Lower leg skin (tissue), 4 donors: ENCODE results near the gene ZFP69. TPM values are rescaled to one million over a fixed set of nuclear protein-coding genes. Genes with fewer than 3 reads are reported as not detected.

Experiments
- DNase-seq, 2 donors: peaks; one replicate each; pipeline ENCODE4 v3.0.0-alpha.2; 2019; ENCODE audit warnings: low spot score in 2 of 2
- H3K4me3 ChIP-seq: fragments of 200-600 bp; sonication (generic); 2 replicates; pipeline ENCODE4 v1.5.1; 2017; ENCODE audit warnings: mild to moderate bottlenecking, low read depth; ENCODE audit not compliant: poor library complexity, severe bottlenecking
- POLR2A ChIP-seq, 2 donors: fragments of 450-650 bp; IDR thresholded peaks; one replicate each; pipeline ENCODE4 v1.6.1; 2016 to 2017; ENCODE audit warnings: antibody characterized with exemption in 2 of 2, mild to moderate bottlenecking in 1 of 2, moderate library complexity in 1 of 2
- WGBS, 2 donors: methylation state at CpG; one replicate each; pipeline ENCODE4 v1.1.5; 2018; 5-methylcytosine and 5-hydroxymethylcytosine counted together
- intact Hi-C: fragments of 100-400 bp; cut with DNase I; formaldehyde crosslinking; loops from one replicate; pipeline ENCODE4 v1.15.0; 2023; ENCODE audit warnings: low total_unique reads
- total RNA-seq, 4 donors: library from RNA; depleted of rRNA; stranded (reverse); fragments of >200 nt; gene quantifications; one replicate each; pipeline ENCODE4 v1.1.0, GENCODE V29; 2016
- TF ChIP-seq, protein P1 (sequence below), 3 donors: fragments of 450-650 bp; IDR thresholded peaks; one replicate each; pipeline ENCODE4 v1.5.1; 2016; ENCODE audit warnings: antibody characterized with exemption in 3 of 3, mild to moderate bottlenecking in 3 of 3, moderate library complexity in 2 of 3

Gene ZFP69
- total RNA-seq, 4 donors from 2014 or later: 0.88 to 3.1 (median 1.6) TPM

DNA sequence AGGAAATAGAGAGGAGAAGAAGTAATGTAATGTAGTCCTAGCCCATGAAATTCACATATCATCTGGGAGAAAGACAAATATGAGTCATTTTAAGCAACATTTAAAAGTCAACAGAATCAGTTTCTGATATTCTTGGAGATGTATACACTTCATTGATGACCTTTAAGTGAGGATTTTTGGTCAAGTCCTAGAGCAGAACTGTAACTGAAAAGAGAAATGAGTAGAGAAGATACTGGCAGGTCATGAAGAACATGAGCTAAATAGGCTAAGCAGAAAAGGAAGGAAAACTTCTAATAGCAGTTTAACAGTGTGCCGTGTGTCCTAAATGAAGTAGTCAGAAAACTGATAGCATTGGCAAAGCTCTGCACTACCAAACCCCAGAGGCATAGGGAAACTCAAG, 22.2 kb upstream of the ZFP69 start:
- whole genome bisulfite sequencing, 2 donors: 91 to 92% methylated on average over 1 of the region's 1 CpG

DNA sequence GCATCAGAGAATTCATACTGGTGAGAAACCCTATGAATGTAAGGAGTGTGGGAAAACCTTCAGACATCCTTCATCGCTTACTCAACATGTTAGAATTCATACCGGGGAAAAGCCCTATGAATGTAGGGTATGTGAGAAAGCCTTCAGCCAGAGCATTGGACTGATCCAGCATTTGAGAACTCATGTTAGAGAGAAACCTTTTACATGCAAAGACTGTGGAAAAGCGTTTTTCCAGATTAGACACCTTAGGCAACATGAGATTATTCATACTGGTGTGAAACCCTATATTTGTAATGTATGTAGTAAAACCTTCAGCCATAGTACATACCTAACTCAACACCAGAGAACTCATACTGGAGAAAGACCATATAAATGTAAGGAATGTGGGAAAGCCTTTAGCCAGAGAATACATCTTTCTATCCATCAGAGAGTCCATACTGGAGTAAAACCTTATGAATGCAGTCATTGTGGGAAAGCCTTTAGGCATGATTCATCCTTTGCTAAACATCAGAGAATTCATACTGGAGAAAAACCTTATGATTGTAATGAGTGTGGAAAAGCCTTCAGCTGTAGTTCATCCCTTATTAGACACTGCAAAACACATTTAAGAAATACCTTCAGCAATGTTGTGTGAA, 14.0 kb upstream of the ZFP69 start:
- WGBS, 2 donors: 94 to 96% methylated on average over 3 of the region's 3 CpGs
- no peak for TF ChIP-seq POLR2A (IDR thresholded peaks at IDR 0.05)
- TF ChIP-seq, protein P1, sequence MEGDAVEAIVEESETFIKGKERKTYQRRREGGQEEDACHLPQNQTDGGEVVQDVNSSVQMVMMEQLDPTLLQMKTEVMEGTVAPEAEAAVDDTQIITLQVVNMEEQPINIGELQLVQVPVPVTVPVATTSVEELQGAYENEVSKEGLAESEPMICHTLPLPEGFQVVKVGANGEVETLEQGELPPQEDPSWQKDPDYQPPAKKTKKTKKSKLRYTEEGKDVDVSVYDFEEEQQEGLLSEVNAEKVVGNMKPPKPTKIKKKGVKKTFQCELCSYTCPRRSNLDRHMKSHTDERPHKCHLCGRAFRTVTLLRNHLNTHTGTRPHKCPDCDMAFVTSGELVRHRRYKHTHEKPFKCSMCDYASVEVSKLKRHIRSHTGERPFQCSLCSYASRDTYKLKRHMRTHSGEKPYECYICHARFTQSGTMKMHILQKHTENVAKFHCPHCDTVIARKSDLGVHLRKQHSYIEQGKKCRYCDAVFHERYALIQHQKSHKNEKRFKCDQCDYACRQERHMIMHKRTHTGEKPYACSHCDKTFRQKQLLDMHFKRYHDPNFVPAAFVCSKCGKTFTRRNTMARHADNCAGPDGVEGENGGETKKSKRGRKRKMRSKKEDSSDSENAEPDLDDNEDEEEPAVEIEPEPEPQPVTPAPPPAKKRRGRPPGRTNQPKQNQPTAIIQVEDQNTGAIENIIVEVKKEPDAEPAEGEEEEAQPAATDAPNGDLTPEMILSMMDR (IDR thresholded peaks at IDR 0.05): no peak
- no peak overlapping the region for H3K4me3 ChIP-seq
- DNase-seq: no peak
- intact Hi-C loops: no loop called here

More for the DNA sequence above, 22.2 kb upstream of the ZFP69 start:
- no peak for DNase-seq
- no peak for TF ChIP-seq POLR2A (IDR thresholded peaks at IDR 0.05)
- TF ChIP-seq, protein P1 (IDR thresholded peaks at IDR 0.05): no peak
- H3K4me3 ChIP-seq: no peak overlapping the region
- intact Hi-C loops: no loop called here

DNA sequence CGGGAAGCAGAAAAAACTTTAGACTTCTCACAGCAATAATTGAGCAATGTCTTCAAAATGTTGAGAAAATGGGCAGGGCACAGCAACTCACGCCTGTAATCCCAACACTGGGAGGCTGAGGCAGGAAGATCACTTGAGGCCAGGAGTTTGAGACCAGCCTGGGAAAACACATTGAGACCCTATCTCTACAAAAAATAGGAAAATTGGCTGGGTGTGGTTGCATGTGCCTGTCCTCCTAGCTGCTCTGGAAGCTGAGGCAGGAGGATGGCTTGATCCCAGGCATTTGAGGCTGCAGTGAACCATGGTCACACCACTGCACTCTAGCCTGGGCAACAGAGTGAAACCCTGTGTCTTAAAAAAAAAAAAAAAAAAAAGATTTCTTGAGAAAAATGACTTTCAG, 7.8 kb upstream of the ZFP69 start:
- no peak overlapping the region for H3K4me3 ChIP-seq
- TF ChIP-seq POLR2A (IDR thresholded peaks at IDR 0.05): no peak
- TF ChIP-seq, protein P1 (IDR thresholded peaks at IDR 0.05): no peak
- intact Hi-C loops: no loop called here
- 92 to 97% methylated on average over 2 of the region's 2 CpGs for WGBS, 2 donors
- no peak for DNase-seq

DNA sequence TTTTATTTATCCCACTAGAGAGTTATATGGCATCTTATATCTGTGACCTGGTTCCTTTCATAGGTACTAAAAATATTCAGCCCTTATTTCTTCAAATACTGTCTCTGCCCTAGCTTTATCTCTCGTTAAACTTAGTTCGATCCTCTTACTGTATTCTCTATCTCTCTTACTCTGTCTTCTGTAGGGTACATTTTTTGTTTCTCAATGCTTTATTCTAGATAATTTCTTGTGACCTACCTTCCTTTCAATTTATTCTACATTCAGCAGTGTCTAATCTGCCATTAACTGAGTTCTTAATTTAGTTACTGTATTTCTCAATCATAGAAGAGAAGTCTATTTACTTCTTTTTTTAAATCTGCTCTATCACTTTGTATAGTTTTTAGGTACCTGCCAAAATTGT, 1.8 kb upstream of the ZFP69 start:
- WGBS, 2 donors: 93 to 97% methylated on average over 2 of the region's 2 CpGs
- no peak for DNase-seq
- TF ChIP-seq, protein P1 (IDR thresholded peaks at IDR 0.05): no peak
- no peak for TF ChIP-seq POLR2A (IDR thresholded peaks at IDR 0.05)
- intact Hi-C loops: no loop called here
- no peak overlapping the region for H3K4me3 ChIP-seq

DNA sequence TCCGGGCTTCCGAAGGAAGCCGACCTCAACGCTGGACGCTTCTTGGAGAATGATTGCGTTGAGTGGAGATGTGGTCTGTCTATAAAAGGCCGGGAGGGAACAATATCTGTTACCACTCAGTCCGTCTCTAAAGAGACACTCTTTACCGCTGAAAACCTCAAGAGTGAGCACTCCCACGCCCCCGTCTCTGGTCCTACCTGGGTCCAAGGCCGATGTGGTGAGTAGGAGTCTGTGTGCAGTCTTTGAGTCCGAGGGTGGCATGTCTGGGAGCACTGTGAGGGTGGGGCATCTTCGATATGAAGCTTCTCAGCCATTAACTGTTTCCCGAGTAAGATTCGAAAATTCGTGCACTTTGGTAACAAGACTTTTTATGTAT, 576 bp downstream of the ZFP69 start:
- TF ChIP-seq, protein P1 (IDR thresholded peaks at IDR 0.05): no peak
- TF ChIP-seq POLR2A (IDR thresholded peaks at IDR 0.05): no peak
- 2 to 3% methylated on average over 11 to 17 of the region's 17 CpGs for WGBS, 2 donors
- H3K4me3 ChIP-seq: peak overlapping the region; percentile 70
- no peak for DNase-seq
- intact Hi-C loops: no loop called here

DNA sequence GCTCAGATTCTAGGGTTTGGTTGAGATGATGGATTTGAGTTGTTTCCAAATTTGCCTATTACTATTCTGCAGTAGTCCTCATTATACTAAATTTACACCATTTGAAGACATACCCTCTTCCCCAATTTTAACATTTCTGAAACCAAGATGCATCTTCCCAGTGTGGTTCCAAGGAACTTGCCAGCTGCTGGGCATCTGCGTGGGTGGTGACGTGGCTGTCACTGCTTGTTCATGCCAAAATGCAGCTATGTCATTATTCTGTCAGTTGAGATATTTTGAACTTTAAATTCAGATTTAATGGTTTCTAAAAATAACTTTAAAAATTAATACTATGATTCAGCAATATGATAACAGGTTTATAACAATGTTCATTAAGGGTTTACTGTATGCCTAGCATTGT, 1.2 kb downstream of the ZFP69 start:
- no peak overlapping the region for H3K4me3 ChIP-seq
- WGBS, 2 donors: 9 to 29% methylated on average over 2 of the region's 2 CpGs
- TF ChIP-seq POLR2A (IDR thresholded peaks at IDR 0.05): no peak
- TF ChIP-seq, protein P1 (IDR thresholded peaks at IDR 0.05): no peak
- intact Hi-C loops: no loop called here
- no peak for DNase-seq
